PC-9 (cell line): Measurements from ENCODE around the gene SLC35D1.

Experiments
- CTCF ChIP-seq: fragments of 200-600 bp; sonication (generic); conservative IDR thresholded peaks from 2 replicates; pipeline ENCODE4 v1.6.1; 2017; ENCODE audit warnings: mixed run types, antibody characterized with exemption, mild to moderate bottlenecking, moderate library complexity
- EZH2 ChIP-seq: fragments of 200-600 bp; sonication (generic); IDR thresholded peaks from 2 replicates; pipeline ENCODE4 v1.8.0; 2017; ENCODE audit warnings: antibody characterized with exemption, low read depth

- no peak for TF ChIP-seq CTCF
- no peak for TF ChIP-seq EZH2
These were observed 31.4 kb upstream of the SLC35D1 start for GRCh38 chr1:67085326-67085725.
